HG03135 (cell line): Measurements from ENCODE around the gene TMPRSS12.
"Not testable (repeated sequence)": the region's sequence is repeated elsewhere in the genome, so short reads cannot be mapped to it uniquely, and the experiment has no call there.

Source experiments
- ATAC-seq: cut with Tn5 transposase; IDR thresholded peaks from one replicate; pipeline ENCODE4 v1.9.1; 2021; ENCODE audit warnings: mild to moderate bottlenecking, moderate library complexity; ENCODE audit not compliant: unreplicated experiment

TMPRSS12 gene

GRCh38 chr12:50842637-50843493, at the start of gene TMPRSS12:
TSS of gene TMPRSS12 (plus strand) at chr12:50842926. CDS start at chr12:50842965, 39 bp downstream.
- no peak for ATAC-seq

DNA sequence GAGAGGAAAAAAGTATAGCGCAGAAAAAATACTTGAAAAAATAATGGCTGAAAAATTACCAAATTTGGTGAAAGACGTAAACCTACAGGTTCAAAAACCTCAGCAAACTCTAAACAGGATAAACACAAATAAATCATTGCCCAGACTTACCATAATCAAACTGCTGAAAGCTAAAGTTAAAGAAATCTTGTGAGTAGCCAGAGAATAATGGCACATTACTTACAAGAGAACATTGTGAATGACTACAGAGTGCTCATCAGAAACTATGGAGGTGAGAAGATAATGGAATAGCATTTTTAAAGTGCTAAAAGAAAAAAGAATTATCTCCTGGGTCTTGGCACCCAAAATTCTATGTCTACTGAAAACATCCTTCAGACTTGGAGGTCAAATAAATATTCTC, 42.8 kb upstream of the TMPRSS12 start:
- ATAC-seq: no peak

- no peak for ATAC-seq
Measured at GRCh38 chr12:50803230-50803875, 39.4 kb upstream of the TMPRSS12 start.

DNA sequence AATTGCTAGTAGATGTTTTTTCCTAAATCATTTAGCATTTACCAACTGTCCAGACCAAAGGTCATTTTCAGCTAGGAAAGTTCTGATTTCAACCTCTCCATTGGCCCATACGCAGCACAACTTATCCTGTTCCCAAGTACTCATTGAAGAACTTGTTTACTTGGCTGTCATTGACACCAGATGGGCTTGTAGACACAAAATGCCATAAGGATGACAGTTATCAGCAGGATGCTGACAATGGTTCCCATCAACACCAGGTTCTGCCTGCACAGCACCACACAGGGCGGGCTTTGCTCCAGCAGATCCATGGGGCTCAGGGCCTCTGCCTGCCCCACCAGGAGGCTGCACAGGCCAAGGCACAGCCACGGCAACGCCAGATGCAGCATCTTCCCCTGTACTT, 36.5 kb upstream of the TMPRSS12 start:
- no peak for ATAC-seq

GRCh38 chr12:50809131-50809530, 33.6 kb upstream of the TMPRSS12 start:
- not testable (repeated sequence) for ATAC-seq

DNA sequence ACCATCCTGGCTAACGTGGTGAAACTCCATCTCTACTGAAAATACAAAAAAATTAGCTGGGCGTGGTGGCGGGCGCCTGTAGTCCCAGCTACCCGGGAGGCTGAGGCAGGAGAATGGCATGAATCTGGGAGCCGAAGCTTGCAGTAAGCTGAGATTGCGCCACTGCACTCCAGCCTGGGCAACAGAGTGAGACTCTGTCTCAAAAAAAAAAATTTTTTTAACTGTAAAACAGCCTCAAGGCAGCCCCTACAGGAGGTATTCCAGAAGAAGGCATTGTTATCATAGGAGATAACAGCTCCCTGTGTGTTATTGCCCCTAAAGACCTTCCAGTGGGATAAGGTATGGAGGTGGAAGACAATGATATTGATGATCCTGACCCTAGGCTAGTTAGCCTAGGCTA, 27.8 kb upstream of the TMPRSS12 start:
- not testable (repeated sequence) for ATAC-seq

DNA sequence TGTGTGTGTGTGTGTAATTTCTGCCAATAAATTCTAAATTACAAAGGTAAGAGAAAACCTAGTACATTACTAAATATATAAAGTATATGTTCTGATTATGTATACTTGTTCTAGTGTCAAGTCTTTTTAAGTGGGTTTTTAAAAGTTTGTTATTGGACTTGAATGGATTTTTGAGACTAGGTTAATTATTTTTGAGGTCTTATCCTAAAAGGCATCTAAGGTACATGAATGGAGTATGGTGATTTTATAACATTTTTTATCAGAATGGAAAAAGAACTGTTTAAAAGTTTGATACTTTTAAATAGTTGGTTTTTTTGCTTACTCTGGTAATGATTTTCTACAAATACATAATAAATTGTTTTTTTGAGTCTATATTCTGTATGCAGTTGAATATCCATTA, 22.5 kb upstream of the TMPRSS12 start:
- ATAC-seq: no peak

DNA sequence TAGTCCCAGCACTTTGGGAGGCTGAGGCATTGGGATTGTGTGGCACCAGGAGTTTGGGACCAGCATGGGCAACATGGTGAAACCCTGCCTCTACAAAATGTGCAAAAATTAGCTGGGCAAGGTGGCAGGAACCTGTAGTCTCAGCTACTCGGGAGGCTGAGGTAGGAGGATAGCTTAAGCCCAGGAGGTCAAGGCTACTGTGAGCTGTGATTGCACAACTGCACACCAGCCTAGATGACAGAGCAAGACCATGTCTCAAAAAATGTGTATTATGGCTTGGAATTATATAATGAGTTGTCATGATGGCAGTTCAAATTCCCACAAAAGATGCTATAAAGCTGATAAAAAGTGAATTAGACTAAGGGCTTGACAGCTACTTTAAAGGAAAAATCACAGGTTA, 20.6 kb upstream of the TMPRSS12 start:
- no peak for ATAC-seq

DNA sequence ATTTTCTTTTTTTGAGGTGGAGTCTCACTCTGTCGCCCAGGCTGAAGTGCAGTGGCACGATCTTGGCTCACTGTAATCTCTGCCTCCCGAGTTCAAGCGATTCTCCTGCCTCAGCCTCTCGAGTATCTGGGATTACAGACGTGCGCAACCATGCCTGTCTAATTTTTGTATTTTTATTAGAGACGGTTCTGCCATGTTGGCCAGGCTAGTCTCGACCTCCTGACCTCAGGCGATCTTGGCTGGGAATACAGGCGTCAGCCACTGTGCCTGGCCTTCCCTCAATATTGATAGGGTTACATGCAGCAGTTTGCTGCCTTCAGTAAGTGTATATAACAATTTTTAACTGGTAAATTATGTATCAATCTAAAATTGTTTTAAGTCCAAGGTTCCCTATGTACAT, 19.0 kb upstream of the TMPRSS12 start:
- ATAC-seq: not testable (repeated sequence)

- no peak for ATAC-seq
Measured at GRCh38 chr12:50824914-50825313, 17.8 kb upstream of the TMPRSS12 start.

DNA sequence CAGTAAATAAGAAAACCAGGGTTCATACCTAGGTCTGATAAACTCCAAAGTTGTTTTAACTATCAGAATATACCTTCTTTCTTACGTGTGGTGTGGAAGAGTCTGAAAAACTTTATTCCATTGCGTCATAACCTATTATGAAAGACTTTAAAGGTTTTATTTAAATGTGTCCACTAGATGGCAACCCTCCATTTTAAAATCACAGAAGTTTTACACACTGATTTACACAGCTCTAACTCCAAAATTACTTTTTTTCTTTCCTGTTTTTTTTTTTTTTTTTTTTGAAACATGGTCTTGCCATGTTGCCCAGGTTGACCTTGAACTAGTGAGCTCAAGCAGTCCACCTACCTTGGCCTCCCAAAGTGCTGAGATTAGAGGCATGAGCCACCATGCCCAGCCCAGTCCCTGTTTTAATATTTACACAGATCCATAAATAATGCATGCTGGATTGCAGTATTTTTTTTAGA, 17.3 kb upstream of the TMPRSS12 start:
- ATAC-seq: no peak

DNA sequence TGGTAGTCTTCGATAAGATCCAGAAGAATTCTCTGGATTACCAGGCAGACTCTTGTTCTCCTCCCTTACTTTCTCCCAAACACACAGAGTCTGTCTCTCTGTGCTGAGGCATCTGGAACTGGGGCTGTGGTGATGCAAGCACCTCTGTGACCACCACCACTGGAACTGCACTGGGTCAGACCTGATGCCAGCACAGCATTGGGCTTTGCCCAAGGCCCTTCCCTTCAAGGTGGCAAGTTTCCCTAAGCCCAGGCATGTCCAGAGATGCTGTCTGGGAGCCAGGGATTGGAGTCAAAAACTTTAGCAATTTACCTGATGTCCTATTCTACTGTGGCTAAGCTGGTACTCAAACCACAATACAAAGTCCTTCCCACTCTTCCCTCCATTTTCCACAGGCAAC, 14.6 kb upstream of the TMPRSS12 start:
- ATAC-seq: no peak

DNA sequence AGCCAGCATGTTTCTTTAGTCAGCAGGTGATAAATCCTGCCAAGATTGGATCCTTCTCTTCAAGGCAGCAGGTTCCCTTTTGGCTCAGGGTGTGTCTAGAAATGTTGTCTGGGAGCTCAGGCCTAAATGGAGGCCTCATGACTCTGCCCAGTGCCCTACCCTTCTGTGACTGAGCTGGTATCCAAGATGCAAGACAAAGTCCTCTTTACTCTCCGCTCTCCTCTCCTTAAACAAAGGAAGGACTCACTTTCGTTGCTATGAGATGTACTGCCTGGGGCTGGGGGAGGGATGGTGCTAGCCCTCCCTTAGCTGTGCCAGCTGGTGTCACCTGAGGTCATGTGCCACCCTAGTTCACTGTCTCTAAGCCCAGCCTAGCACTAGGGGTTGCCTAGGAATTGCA, 13.8 kb upstream of the TMPRSS12 start:
- ATAC-seq: no peak

DNA sequence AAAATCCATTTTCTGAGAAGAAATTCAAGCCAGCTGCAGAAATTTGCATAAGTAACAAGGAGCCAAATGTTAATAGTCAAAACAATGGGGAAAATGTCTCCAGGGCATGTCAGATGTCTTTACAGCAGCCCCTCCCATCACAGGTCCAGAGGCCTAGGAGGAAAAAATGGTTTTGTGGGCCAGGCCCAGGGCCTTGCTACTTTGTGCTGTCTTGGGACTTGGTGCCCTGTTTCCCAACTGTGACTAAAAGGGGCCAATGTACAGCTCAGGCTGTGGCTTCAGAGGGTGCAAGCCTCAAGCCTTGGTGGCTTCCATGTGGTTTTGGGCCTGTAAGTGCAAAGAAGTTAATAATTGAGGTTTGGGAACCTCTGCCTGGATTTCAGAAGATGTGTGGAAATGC, 8.9 kb upstream of the TMPRSS12 start:
- ATAC-seq: not testable (repeated sequence)

DNA sequence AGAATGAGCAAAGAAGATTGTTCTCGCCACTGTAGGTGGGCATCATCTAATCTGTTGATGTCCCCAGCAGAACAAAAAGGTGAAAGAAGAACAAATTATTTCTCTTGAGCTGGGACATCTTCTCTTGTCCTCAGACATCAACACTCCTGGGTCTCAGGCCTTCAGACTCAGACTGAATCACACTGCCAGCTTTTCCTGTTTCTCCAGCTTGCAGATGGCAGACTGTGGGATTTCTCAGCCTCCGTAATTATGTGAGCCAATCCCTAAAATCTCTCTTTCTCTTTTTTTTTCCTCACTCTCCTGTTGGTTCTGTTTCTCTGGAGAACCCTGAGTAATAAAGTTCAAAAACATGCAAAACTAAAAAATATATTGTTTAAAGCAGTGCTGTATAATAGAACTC, 3.7 kb upstream of the TMPRSS12 start:
- no peak for ATAC-seq

DNA sequence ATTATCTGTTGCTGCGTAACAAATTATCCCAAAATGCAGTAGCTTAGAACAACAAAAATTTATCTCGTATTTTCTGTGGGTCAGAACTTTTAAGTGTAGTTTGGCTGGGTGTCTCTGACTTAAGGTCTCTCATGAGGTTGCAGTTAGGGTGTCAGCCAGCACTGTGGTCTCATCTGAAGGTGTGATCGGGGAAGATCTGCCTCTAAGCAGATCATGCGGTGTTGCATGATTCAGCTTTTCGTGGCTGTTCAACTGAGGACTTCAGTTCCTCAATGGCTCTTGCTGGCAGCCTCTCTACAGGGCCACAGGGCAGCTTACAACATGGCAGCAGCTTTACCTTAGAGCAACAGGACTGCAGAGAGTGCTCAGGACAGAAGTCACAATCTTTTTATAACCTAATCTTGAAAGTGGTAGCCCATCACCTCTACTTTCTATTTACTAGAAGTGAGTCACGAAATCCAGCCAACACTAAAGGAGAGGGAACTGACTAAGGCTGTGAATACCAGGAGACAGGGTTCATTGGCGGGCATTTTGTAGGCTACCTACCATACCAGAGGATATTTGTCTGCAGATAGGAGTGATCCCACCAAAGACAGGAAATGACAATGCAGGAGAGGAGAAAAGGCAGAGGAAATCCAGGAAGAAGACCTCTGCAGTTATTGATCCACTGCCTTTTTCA, 1.8 kb upstream of the TMPRSS12 start:
- ATAC-seq: no peak

- no peak for ATAC-seq
Measured at GRCh38 chr12:50841716-50842531, 802 bp upstream of the TMPRSS12 start.

- no peak for ATAC-seq
Measured at GRCh38 chr12:50845021-50845647, 2.4 kb downstream of the TMPRSS12 start.

GRCh38 chr12:50848963-50849362, 6.2 kb downstream of the TMPRSS12 start:
- ATAC-seq: no peak

GRCh38 chr12:50855218-50855617, 12.5 kb downstream of the TMPRSS12 start:
- ATAC-seq: not testable (repeated sequence)
